PC-3 (cell line): ENCODE results near the gene TEC. TPM values are rescaled to one million over a fixed set of nuclear protein-coding genes. Genes with fewer than 3 reads are reported as not detected.
A peak's percentile ranks its signal among the peaks of the same experiment; 100 is the strongest.

Experiments
- ATAC-seq: fragments of 200-7000 bp; cut with Tn5 transposase; 2 replicates; pipeline ENCODE4 v1.9.1; 2020; ENCODE audit warnings: mild to moderate bottlenecking, moderate library complexity
- BruUV-seq: library from RNA; stranded (reverse); fragments of 400-500 nt; replicated peaks from 2 replicates; lab custom pipeline; 2021; lab: Mats Ljungman, UMichigan
- CTCF ChIA-PET: fragments of 300-600 bp; sonication (Branson Sonifier 250); formaldehyde crosslinking; loops from one replicate; lab custom pipeline; 2022; ENCODE audit warnings: antibody characterized with exemption; lab: Charles Lee
- POLR2A ChIA-PET: fragments of 300-600 bp; sonication (Branson Sonifier 250); formaldehyde crosslinking; loops from one replicate; lab custom pipeline; 2022; ENCODE audit warnings: antibody characterized with exemption; ENCODE audit not compliant: unreplicated experiment; lab: Charles Lee
- DNase-seq: peaks from one replicate; pipeline ENCODE4 v3.0.0-alpha.2; 2015
- H2AFZ ChIP-seq: fragments of 300-600 bp; sonication (generic); 2 replicates; pipeline ENCODE4 v1.6.0; 2016; ENCODE audit warnings: antibody characterized with exemption, low read length
- H3F3A ChIP-seq: fragments of 300-600 bp; sonication (generic); one replicate; pipeline ENCODE4 v1.6.0; 2017; ENCODE audit warnings: antibody characterized with exemption, low read length, control low read depth, mild to moderate bottlenecking; ENCODE audit not compliant: unreplicated experiment
- H3K27ac ChIP-seq: fragments of 300-600 bp; sonication (generic); 2 replicates; pipeline ENCODE4 v1.5.1; 2016; ENCODE audit warnings: mild to moderate bottlenecking, low read length
- H3K27me3 ChIP-seq: fragments of 300-600 bp; sonication (generic); 2 replicates; pipeline ENCODE4 v1.6.1; 2016; ENCODE audit warnings: low read length, mixed read lengths
- H3K36me3 ChIP-seq: fragments of 300-600 bp; sonication (generic); 2 replicates; pipeline ENCODE4 v1.6.1; 2016; ENCODE audit warnings: low read depth, mixed run types, low read length, mixed read lengths
- H3K4me1 ChIP-seq: fragments of 300-600 bp; sonication (generic); 2 replicates; pipeline ENCODE4 v1.5.1; 2016; ENCODE audit warnings: low read length; ENCODE audit not compliant: insufficient read depth
- H3K4me2 ChIP-seq: fragments of 300-600 bp; sonication (generic); 2 replicates; pipeline ENCODE4 v1.6.0; 2016; ENCODE audit warnings: low read length
- H3K4me3 ChIP-seq: fragments of 300-600 bp; sonication (generic); 2 replicates; pipeline ENCODE4 v1.5.1; 2016; ENCODE audit warnings: mild to moderate bottlenecking, low read length, mixed read lengths
- H3K79me2 ChIP-seq: fragments of 300-600 bp; sonication (generic); 2 replicates; pipeline ENCODE4 v1.6.1; 2017; ENCODE audit warnings: low read length, mixed read lengths
- H3K9ac ChIP-seq: fragments of 300-600 bp; sonication (generic); 2 replicates; pipeline ENCODE4 v1.6.0; 2016; ENCODE audit warnings: mild to moderate bottlenecking, low read length
- H3K9me2 ChIP-seq: fragments of 300-600 bp; sonication (generic); replicated peaks from 2 replicates; pipeline ENCODE4 v1.6.1; 2016; ENCODE audit warnings: mixed run types, low read length, mixed read lengths
- H3K9me3 ChIP-seq: fragments of 300-600 bp; sonication (generic); 2 replicates; pipeline ENCODE4 v1.6.1; 2016; ENCODE audit warnings: low read length, mixed read lengths
- H4K20me1 ChIP-seq: fragments of 300-600 bp; sonication (generic); 2 replicates; pipeline ENCODE4 v1.6.1; 2016; ENCODE audit warnings: low read length, mixed read lengths
- CTCF ChIP-seq: fragments of 300-600 bp; sonication (generic); conservative IDR thresholded peaks from 2 replicates; pipeline ENCODE4 v1.5.1; 2017; ENCODE audit warnings: antibody characterized with exemption, low read depth, mild to moderate bottlenecking, low read length
- EZH2 ChIP-seq: fragments of 300-600 bp; sonication (generic); IDR thresholded peaks from one replicate; pipeline ENCODE4 v1.6.1; 2017; ENCODE audit warnings: antibody characterized with exemption, mild to moderate bottlenecking, low read length; ENCODE audit not compliant: unreplicated experiment
- EZH2phosphoT487 ChIP-seq: fragments of 300-600 bp; sonication (generic); IDR thresholded peaks from 2 replicates; pipeline ENCODE4 v1.6.1; 2018; ENCODE audit warnings: mild to moderate bottlenecking, antibody characterized with exemption, low read length, borderline replicate concordance
- intact Hi-C: fragments of 100-400 bp; cut with micrococcal nuclease; formaldehyde crosslinking; loops from 2 replicates; pipeline ENCODE4 v1.9.0; 2023
- total RNA-seq: library from RNA; depleted of rRNA; stranded (reverse); fragments of >200 nt; gene quantifications from 2 replicates; pipeline ENCODE4 v1.2.3, GENCODE V29; 2014

The TEC gene
- total RNA-seq, 1 experiment from 2014 or later, result 10.4 TPM

- TF ChIP-seq EZH2, result no peak
- TF ChIP-seq CTCF, result no peak
- no peak for TF ChIP-seq EZH2phosphoT487
These were observed 35.9 kb upstream of the TEC start for GRCh38 chr4:48305508-48305907.

GRCh38 chr4:48300004-48300403 lies 30.4 kb upstream of the TEC start:
- POLR2A ChIA-PET, result no interaction called here
- DNase-seq (peak; percentile 22), ATAC-seq (peak; percentile 47; the same call in 1 of the 2 replicates)
- H3K27ac ChIP-seq, result no peak overlapping the region
- intact Hi-C loops, result loop anchor here (10.0 kb wide), 1 partner anchor 115 kb away; no protein-coding TSS in a partner anchor
- no TSS peak for BruUV-seq
- no peaks in the 10 kb centered on the region for H4K20me1 ChIP-seq
- no peak overlapping the region for H3K9ac ChIP-seq
- TF ChIP-seq CTCF (no peak), EZH2 (no peak), EZH2phosphoT487 (no peak)
- no peaks in the 10 kb centered on the region for H3K27me3 ChIP-seq
- H3F3A ChIP-seq, result no peaks in the 10 kb centered on the region
- no peaks in the 10 kb centered on the region for H3K9me2 ChIP-seq
- H3K9me3 ChIP-seq, result no peaks in the 10 kb centered on the region
- H3K36me3 ChIP-seq, result no peaks in the 10 kb centered on the region
- no peak overlapping the region for H2AFZ ChIP-seq
- H3K79me2 ChIP-seq, result no peaks in the 10 kb centered on the region
- CTCF ChIA-PET, result no interaction called here
- H3K4me1 ChIP-seq, result peaks cover 8% of the 10 kb centered on the region; the same call in 1 of the 2 replicates
- no peak overlapping the region for H3K4me2 ChIP-seq
- no peak overlapping the region for H3K4me3 ChIP-seq

More at GRCh38 chr4:48305508-48305907, 35.9 kb upstream of the TEC start:
- no peak overlapping the region for H2AFZ ChIP-seq
- H3F3A ChIP-seq, result no peaks in the 10 kb centered on the region
- H3K36me3 ChIP-seq, result no peaks in the 10 kb centered on the region
- ChIA-PET CTCF (no interaction called here), POLR2A (no interaction called here)
- intact Hi-C loops, result loop anchor here (10.0 kb wide), 1 partner anchor 109 kb away; no protein-coding TSS in a partner anchor
- no TSS peak for BruUV-seq
- no peaks in the 10 kb centered on the region for H3K9me3 ChIP-seq
- no peaks in the 10 kb centered on the region for H3K4me1 ChIP-seq
- no peaks in the 10 kb centered on the region for H3K27me3 ChIP-seq
- ATAC-seq (no peak), DNase-seq (no peak)
- no peak overlapping the region for H3K4me3 ChIP-seq
- H3K9me2 ChIP-seq, result no peaks in the 10 kb centered on the region
- no peak overlapping the region for H3K9ac ChIP-seq
- H3K27ac ChIP-seq, result no peak overlapping the region
- no peaks in the 10 kb centered on the region for H3K79me2 ChIP-seq
- H4K20me1 ChIP-seq, result no peaks in the 10 kb centered on the region
- H3K4me2 ChIP-seq, result no peak overlapping the region

DNA sequence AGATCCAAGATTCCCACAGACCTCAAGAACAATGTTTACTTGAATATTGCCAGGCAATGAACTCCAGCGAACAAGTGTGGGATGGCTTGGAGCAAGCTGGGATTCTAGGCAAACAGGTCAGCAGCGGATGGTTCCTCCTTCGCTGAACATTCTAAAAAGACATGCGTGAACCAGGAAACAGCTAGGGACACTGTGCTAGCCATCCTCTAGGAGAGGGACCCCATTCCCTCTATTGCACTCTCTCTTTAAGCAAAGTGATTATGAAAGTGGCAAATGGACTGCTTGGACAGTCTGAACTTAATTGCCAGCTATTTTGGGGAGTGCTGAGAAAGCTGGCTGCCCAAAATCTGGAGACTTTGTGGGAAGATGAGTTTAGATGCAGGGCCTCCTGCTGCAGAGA lies 29.9 kb upstream of the TEC start:
- Histone ChIP-seq H3K79me2 (no peaks in the 10 kb centered on the region), H3K4me3 (no peak overlapping the region), H3K4me2 (no peak overlapping the region), H3K9me3 (no peaks in the 10 kb centered on the region), H3K27ac (no peak overlapping the region), H3K9ac (no peak overlapping the region), H4K20me1 (no peaks in the 10 kb centered on the region), H3F3A (no peaks in the 10 kb centered on the region), H3K9me2 (no peaks in the 10 kb centered on the region), H3K36me3 (no peaks in the 10 kb centered on the region), H2AFZ (no peak overlapping the region), H3K27me3 (no peaks in the 10 kb centered on the region), H3K4me1 (peaks cover 8% of the 10 kb centered on the region; the same call in 1 of the 2 replicates)
- no TSS peak for BruUV-seq
- intact Hi-C loops, result no loop called here
- POLR2A ChIA-PET, result no interaction called here
- no peak for DNase-seq
- ATAC-seq, result 0 out of 2 replicates have a peak, but pooled peaks have one; percentile 9
- TF ChIP-seq CTCF (no peak), EZH2phosphoT487 (no peak), EZH2 (no peak)
- CTCF ChIA-PET, result no interaction called here
